Endothelial cell of umbilical vein (primary cell): ENCODE results near the gene SPACA4.

Experiments used
- CTCF ChIP-seq, 2 donors: IDR thresholded peaks; 1 replicate in 1 of 2; 2 replicates in 1 of 2; pipeline ENCODE4 v1.5.1; 2011; ENCODE audit warnings: low read length in 2 of 2, mild to moderate bottlenecking in 2 of 2, moderate library complexity in 2 of 2, control low read depth in 1 of 2, inconsistent platforms in 1 of 2, low read depth in 1 of 2; ENCODE audit not compliant: insufficient read depth in 1 of 2; ENCODE audit errors: extremely low read depth in 1 of 2
- MAX ChIP-seq: IDR thresholded peaks from 2 replicates; pipeline ENCODE4 v1.6.1; 2011; ENCODE audit not compliant: insufficient read depth, insufficient read length
- POLR2A ChIP-seq: IDR thresholded peaks from 2 replicates; pipeline ENCODE4 v1.6.1; 2012; ENCODE audit warnings: low read depth, mild to moderate bottlenecking, control low read depth, low read length
- POLR2AphosphoS5 ChIP-seq: IDR thresholded peaks from 2 replicates; pipeline ENCODE4 v1.6.1; 2012; ENCODE audit warnings: low read depth, mild to moderate bottlenecking, control low read depth, low read length, moderate library complexity; ENCODE audit not compliant: insufficient read depth

- no peak for TF ChIP-seq POLR2A
- no peak for TF ChIP-seq MAX
- TF ChIP-seq CTCF (IDR thresholded peaks at IDR 0.05; ENCODE audit: extremely low read depth in 1 of 2, insufficient read depth in 1 of 2, low read depth in 1 of 2, low read length in 2 of 2) = no peak
- no peak for TF ChIP-seq POLR2AphosphoS5
Observed at GRCh38 chr19:48623556-48624066, 17.1 kb downstream of the SPACA4 start.
